NCI-H345 treated with DMSO at 0.1 percent for 48 hours (cell line): Measurements from ENCODE around the gene SPTBN1.
A peak's percentile ranks its signal among the peaks of the same experiment; 100 is the strongest.

Experiments used
- DNase-seq: peaks from one replicate; lab custom pipeline; 2025; ENCODE audit not compliant: unreplicated experiment; lab: John Stamatoyannopoulos, UW

The SPTBN1 gene

DNA sequence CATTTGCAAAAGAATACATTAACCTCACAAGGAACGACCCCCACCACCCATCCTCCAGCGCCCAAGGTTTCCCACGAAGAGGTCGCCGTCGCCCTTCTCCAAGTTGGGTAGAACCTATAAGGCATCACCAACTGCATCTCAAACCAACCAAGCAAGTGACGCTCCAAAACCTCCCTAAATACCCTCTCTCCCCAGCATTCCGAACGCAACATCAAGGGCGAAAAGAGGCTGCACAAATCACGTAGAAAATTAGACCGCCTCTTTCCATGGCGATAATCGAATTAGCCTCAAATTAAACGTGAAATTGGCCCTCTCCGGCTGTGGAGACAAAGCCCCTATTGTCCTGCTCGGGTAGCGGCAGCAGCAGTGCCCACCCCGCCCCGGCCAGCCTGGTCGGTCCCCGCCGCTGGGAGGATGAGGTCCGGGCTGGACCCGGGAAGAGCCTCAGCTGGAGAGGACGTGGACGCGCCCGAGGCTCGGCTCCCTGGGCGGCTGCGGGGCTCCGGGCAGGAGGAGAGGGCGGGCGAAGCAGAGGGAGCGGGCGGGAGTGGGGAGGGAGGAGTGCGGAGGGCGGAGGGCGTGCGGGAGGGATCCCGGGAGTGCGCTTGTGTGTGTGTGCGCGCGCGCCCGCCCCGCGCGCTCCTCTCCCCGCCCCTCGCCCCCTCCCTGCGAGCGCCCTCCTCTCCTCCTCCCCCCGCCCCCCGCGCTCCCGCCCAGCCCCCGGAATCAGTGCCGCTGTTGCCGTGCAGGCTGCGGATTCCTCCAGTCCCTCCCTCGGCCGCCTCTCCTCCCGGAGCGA is at the start of gene SPTBN1:
SPTBN1 (plus strand) TSS at position 765 of the 799 bp plus-strand sequence. CDS start 70,092 bp downstream, outside the sequence.
- DNase-seq = peak; percentile 60

DNA sequence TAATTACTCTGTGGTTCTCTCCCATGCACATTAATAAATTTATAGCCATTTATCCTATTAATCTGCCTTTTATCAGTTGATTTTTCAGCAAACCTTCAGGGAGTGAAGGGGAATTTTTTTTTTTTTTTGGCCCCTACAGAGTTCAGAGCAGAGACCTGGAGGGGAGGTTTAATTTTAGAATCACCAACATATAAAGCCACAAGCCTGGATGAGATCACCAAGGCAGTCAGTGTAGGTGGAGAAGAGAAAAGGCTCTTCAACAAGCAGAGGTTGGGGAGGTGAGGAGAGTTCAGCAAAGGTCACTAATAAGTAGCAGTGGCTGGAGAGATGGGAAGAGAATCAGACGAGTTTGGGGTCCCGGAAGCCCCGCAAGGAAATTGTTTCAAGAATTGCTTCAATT is 48.4 kb upstream of the SPTBN1 start:
- no peak for DNase-seq

DNA sequence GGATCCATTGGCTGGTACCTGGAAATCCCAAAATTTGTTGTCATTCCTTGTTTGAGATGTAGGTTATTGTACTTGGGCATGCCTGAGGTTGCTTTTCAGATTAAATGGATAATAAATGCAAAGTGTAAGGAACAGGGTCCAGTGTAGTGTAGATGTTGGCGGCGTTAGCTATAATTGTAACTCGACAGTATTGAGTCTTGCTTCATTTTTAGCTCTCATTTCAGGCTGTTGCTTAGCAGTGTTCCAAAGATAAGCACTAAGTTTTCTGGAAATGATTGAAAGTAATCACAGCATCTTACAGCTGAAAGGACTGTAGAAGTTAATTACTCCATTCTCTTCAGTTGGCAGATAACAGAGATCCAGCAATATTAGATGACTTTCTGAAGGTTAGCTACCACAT is 47.8 kb upstream of the SPTBN1 start:
- no peak for DNase-seq

DNA sequence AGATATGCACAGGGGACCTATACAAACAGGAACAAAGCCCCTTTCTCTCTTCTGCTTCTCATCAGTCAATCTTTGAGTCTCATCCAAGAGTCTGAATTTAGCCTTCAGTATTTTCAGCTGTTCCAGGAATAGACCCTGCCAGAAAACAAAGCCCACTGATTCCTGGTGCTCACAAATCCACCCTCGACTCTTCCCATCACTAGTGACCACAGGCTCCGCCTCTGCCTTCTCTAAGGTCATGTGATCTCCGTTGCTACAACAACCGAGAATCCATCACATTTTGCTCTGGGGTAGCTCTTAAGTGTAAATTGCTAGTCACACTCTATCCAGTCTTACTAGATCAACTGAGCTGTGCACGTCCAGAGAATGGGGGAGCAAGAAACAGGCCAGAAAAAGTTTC is 46.4 kb upstream of the SPTBN1 start:
- no peak for DNase-seq

DNA sequence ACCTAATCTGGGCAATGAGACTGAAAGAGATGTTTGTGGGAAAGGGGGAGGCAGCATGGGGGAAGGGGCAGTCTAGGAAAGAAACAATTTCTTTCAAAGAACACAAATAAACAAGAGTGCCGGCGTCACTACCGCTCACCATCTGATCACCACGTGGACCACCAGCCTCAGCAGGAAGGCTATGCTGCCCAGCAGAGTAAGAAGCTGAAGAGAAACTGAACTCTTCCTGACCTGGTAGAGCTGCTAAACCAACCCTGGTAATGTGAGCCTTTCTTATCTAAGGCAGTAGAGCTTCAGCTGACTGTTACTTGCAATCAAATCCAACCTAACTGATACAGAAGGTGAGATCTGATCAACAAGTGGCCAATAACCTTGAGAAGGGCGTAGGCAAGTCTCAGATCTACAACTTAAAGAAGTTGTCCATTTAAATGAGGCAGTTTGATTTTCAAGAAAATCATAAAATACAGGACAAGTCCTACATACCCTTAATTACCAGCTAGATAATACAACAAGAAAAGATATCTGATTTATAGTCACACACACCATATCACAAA is 44.2 kb upstream of the SPTBN1 start:
- no peak for DNase-seq

DNA sequence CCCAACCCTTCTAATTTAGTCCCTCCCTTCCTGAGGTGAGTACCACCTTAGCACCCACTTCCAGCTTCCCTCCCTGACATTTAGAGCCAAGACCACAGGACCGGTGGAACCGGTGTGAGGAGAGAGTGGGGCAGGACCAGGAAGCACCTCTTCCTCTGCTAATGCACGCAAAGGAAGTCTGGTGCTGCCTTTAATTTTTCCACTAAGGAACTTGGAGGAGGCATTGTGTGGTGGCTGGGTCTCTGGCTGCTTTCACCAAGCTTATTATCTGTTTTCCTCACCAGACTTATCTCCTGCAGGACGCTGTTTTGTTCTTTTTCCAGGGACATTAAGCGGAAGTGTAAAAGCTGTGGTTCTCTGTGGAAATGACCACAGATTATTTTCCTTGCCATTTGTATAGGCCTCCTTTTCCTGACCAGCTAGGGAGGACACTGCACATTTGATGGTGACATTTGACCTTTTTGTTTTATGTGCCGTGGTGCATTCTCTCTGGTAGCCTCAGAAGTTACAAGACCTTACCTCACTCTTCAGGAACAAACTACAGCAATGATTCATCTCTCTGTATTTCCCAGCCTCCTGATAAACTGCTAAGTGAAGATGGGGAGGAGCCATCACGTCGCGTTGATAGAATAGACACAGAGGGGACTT is 39.8 kb upstream of the SPTBN1 start:
- no peak for DNase-seq

DNA sequence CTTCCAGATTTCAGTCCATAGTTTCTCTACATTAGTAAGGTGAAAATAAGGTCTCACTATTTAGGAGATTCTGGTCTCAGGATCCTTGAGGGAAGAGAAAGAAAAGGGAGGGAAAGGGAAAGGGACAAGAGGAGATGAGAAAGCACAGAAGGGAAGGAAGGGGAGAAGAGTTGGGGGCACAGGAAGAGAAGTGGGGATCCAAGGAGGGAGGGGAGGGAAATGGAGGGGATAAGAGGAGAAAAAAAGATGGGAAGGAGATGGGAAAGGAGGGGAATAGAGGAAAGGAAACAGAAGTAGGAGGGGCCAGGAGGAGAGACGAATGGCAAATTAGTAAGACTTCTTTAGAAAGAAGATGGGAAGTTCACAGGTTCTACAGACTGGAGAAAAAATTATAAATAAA is 39.2 kb upstream of the SPTBN1 start:
- DNase-seq = no peak

DNA sequence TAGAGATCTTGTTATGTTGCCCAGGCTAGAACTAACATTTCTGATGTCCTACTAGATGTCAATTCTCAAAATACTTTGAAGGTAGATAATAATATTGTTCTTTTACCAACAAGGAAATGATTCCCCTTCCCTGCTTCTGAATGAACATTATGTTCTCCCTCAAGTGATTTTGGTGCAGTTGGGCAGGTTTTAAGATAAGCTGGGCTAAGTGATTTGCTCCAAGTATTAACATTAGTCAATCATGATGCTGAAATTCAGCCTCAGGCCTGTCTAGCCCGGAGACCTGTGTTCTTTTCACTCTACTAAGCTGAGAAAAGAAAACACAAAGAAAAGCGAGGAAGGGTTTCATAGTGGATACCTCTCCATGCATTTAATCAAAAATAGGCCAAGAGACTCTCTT is 38.5 kb upstream of the SPTBN1 start:
- DNase-seq = no peak

DNA sequence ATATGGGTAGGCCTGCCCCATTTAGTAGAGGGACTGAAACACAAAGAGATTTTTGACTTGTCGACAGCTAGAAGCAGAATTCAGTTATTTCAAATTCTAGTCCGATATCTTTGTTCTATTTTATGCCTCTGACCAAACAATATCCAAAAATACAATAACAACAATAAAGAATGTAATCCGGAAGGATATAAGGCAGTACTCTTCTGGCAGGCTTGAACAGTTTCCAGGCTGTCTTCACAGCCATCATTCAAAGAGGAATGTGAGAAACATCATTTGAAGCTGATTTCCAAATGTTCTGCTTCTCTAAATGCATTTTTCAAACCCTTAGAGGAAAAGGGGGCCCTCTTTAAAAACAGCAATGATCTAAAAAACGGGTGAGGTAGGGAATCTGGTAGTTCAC is 36.7 kb upstream of the SPTBN1 start:
- DNase-seq = no peak

DNA sequence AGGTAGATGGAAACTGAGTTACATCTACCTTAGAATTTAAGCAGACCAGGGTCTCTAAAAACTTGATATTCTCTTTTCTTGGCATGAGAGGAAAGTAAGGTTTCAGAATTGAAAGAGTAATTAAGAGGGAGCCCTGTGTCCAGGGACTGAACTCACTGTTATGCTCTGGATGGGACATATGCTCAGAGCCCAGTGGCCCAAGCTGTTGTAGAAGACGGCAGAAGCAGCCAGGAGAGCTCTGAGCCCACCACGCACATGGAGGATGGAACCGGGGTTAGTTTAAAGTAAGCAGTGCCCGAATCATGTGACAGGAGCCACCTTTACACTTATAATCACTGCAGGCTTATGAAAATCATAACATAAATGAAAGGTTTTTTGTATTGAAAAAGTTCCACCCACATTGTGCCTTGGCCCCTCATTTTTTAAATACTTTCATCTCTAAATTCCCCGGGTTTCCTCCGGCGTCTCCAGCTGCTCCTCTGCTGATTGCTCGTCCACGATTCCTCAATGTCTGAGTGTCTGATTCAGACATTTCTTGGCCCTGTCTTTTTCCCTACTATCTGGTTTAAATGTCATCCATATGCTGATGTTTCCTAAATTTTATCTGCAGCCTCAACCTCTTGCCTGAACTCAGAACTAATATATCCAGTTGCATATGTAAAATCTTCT is 36.1 kb upstream of the SPTBN1 start:
- DNase-seq = no peak

DNA sequence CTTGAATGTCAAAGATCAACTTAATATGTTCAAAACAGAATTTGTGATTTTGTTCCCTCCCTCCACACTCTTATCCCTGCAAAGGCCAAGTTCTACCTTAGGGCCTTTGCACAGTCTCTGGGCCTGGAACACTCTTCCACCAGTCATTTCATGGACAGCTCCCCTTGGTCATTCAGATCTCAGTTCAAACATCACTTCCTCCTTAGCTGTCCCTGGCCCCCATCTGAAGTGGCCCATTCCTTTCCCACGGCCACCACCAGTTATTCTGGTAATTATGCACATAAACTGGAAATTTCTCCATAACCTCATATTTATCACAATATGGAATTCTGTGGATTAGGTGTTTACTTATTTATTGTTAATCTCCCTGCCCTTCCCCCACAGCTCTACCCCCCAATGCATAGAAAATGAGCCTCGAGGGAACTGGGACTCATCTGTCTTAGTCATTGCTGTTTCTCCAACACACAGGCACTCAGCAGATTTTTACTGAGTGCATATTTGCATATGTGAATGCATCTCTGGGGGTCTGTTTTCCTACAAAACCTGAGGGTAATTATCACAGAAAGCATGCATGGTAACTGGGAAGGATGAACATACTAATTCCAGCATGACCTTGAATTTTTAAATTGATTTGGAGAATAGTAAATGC is 35.5 kb upstream of the SPTBN1 start:
- DNase-seq = no peak

DNA sequence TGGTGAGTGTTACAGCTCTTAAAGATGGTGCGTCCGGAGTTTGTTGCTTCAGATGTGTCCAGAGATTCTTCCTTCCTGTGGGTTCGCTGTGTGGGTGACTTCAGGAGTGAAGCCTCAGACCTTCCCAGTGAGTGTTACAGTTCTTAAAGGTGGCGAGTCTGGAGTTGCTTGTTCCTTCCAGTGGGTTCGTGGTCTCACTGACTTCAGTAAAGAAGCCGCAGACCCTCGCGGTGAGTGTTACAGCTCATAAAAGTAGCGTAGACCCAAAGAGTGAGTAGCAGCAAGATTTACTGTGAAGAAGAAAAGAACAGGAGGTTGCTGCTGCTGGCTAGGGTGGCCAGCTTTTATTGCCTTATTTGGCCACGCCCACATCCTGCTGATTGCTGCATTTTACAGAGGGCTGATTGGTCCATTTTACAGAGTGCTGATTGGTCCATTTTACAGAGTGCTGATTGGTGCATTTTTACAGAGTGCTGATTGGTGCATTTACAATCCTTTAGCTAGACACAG is 34.0 kb upstream of the SPTBN1 start:
- no peak for DNase-seq

DNA sequence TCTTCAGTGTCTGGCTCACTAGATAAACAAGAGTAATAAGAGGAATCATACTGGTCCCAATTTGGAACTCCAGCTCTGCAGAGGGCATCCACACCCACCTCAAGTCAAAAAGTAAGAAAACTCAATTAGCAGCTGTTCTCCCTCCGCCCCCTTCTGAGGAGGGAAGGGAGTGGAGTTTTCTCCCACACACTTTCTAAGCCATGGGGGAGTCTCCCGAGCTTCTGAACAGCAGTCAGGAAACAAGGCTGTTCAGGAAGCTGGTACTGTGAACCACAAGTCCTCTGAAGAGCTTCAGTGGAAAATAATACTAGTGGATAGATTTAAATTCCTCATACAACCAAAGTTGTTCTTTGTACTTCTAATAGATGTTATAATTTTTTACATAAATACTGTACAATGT is 32.9 kb upstream of the SPTBN1 start:
- no peak for DNase-seq

DNA sequence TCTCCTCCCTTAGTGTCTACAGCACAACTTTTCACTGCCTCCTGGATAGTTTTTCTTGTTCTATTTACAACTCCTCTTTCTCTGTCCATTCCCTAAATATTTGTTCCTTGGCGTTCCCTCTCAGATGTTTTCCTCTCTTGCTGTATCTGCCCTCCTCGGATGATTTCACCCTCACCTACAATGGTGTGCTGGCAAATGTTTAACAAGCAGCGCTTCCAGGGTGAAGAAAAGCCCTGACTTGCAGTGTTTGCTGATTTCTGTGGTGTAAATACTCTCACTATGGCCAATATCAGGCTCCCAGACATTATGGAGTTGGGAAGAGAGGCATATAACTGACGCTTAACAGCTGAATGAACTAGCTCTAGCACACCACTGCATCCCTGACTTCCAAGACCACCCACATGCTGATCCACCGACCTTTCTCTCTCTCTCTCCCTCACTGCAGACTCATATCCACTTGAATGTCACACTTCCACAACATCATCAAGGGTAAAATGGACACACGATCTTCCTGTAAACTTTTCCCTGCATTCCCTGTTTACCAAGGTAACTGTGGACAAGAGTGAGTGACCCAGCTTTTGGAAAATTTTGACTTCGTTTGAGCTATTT is 31.5 kb upstream of the SPTBN1 start:
- no peak for DNase-seq

DNA sequence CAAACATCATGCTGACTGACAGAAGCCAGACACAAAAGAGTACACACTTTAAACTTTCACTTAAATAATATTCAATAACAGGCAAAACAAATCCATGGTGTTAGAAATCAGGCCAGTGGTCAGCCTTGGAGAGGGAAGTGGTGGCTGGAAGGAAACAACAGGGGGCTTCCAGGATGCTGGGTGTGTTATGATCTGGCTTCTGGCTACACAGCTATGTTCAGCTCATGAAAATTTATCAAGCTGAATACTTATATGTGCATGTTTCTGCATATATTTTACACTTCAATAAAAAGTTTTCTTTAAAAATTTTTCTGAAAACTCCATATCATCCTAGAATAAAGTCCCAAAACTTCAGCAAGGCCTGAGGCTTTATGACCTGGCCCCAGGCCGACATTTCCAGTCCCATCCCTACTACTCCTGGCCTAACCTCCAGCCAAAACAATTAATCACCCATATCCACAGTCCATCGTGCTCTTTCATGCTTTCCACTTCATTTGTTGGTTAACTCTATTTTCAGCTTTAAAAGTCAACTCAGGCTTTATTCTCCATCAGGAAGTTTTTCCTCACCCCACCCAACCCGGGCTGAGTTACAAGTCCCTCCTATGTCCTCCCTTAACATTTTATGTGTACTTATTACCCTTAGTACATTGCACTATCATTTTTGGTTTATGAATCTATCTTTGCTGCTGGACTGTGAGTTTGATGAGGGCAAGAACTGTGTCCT is 27.9 kb upstream of the SPTBN1 start:
- no peak for DNase-seq

DNA sequence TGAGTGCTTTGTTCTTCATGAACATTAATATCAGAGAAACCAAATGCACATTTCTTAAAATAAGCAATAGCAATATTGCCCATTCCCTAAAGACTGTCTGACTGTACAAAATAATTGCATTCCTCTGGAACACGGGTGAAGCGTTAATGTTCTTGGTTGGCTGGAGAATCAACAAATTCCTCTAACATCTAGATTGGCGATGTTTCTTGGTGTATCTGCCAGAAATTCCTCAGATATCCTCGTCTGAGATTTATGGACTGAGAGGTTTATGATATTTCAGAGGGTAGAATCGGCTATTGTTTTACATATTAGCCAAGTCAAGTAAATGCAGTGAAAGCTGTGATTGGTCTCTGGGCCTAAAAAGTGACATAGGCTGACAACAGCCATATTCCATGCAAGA is 27.1 kb upstream of the SPTBN1 start:
- DNase-seq = no peak

DNA sequence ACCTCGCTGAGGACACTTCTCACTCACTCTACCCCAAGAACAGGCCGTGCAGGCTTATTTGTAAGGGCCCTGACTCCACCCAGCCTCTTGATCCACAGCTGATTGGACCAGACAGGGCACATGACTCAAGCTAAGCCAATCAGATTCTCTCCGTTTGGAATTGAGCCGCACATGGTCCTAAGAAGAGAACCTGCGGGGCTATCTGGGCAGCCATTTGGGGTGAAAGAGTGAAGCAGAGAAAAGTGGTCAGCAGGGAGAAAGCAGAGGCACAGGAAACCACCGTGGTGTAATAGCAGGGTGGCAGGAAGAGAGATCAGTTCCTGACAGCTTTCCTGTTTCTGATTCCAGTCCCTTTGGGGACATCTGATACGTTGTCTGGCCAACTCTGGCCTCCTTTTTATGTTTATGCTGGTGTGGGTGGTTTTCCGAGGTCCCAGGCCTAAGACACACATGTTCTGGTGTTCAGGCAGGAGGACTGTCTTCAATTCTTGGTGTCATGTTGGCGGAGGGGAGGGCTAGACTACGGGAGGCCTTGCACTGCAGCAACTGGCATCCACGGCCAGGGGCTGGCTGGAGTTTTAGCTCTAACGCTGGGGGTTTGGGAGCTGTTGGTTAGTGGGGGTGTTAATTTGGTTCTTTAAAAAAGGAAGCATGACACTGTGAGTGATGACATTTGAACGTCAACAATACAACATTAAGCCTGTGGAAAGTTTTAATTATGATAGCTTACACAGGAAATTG is 26.1 kb upstream of the SPTBN1 start:
- no peak for DNase-seq

DNA sequence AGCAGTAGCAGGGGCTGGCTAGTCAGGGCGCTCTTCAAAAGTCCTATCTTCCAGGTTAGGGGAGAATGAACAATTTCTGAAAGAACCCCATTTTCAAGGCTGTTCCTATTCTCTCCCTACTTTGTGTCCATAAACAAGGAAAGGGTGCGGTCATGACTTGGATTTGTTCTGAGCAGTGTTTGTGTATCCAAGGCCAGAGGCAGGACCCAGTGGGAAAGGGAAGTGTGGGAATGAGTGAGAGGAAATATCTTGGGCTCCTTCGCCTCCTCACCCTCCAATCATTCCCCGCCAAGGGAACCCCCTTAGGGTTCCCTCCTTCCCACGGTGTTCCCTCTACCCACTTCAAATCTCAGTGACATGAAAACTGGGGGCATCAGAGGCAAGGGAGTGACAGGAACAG is 25.5 kb upstream of the SPTBN1 start:
- DNase-seq = no peak

DNA sequence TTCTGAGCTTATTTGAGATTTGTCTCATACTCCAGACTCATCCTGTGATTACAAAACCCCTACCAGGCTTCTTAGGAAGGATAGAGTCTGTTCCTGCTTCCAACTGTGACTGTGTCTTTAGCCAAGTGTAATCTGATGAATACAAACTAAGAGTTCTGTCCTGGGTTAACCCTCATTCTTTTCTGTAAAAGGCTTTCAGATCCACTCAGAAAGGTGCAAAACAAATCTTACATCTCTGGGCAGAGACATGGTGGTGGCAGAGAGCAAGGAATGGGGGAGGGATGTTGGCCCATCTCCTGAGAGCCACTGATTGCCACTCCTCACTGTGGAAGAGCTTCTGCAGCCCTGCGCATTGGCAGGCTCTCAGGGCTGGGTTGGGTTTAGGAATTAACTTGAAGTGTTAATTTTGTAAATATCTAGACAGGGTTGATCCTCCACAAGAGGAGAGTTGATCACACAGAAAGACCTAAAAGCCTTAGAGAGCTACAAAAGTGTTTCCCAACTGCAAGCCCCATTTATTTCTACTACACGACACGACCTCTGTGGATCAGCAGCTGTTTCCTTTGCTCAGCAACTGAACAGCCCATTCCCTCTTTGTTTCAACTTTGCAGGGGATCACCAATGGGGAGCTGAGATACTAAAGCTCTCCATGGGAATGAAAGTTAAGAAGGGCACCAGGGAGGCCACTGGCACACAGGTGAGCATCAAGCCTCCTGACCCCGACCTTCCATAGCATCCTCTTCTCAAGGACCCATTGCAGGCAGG is 23.7 kb upstream of the SPTBN1 start:
- no peak for DNase-seq
